Inferior parietal cortex (tissue), 1 donor: ENCODE data around the gene DIAPH2.

Source experiments
- DNase-seq: peaks from one replicate; pipeline ENCODE4 v3.0.0-alpha.2; 2016; ENCODE audit errors: extremely low spot score

DIAPH2 gene

GRCh38 chrX:97168646-97169045, 484.0 kb downstream of the DIAPH2 start:
- DNase-seq, result no peak

GRCh38 chrX:97175147-97175546, 490.5 kb downstream of the DIAPH2 start:
- no peak for DNase-seq

- no peak for DNase-seq
These were observed 505.0 kb downstream of the DIAPH2 start for GRCh38 chrX:97189668-97190067.

- DNase-seq, result no peak
These were observed 514.9 kb downstream of the DIAPH2 start for GRCh38 chrX:97199501-97199900.

- no peak for DNase-seq
These were observed 515.8 kb downstream of the DIAPH2 start for GRCh38 chrX:97200454-97200853.

- no peak for DNase-seq
These were observed 525.9 kb downstream of the DIAPH2 start for GRCh38 chrX:97210501-97210900.

- DNase-seq, result no peak
These were observed 526.4 kb downstream of the DIAPH2 start for GRCh38 chrX:97211070-97211469.

- DNase-seq, result no peak
These were observed 530.5 kb downstream of the DIAPH2 start for GRCh38 chrX:97215186-97215585.

- DNase-seq, result no peak
These were observed 539.5 kb downstream of the DIAPH2 start for GRCh38 chrX:97224148-97224547.

- no peak for DNase-seq
These were observed 544.7 kb downstream of the DIAPH2 start for GRCh38 chrX:97229318-97229717.

GRCh38 chrX:97230948-97231347, 546.3 kb downstream of the DIAPH2 start:
- no peak for DNase-seq

- no peak for DNase-seq
These were observed 549.9 kb downstream of the DIAPH2 start for GRCh38 chrX:97234471-97235081.

- DNase-seq, result no peak
These were observed 554.0 kb downstream of the DIAPH2 start for GRCh38 chrX:97238632-97239031.

- DNase-seq, result no peak
These were observed 567.5 kb downstream of the DIAPH2 start for GRCh38 chrX:97252111-97252510.

GRCh38 chrX:97260679-97261078, 576.0 kb downstream of the DIAPH2 start:
- no peak for DNase-seq

- DNase-seq, result no peak
These were observed 581.9 kb downstream of the DIAPH2 start for GRCh38 chrX:97266406-97267121.

- DNase-seq, result no peak
These were observed 582.9 kb downstream of the DIAPH2 start for GRCh38 chrX:97267396-97268181.

- no peak for DNase-seq
These were observed 583.6 kb downstream of the DIAPH2 start for GRCh38 chrX:97268182-97268680.

- DNase-seq, result no peak
These were observed 599.9 kb downstream of the DIAPH2 start for GRCh38 chrX:97284531-97284930.

GRCh38 chrX:97290199-97290598, 605.6 kb downstream of the DIAPH2 start:
- DNase-seq, result no peak

- no peak for DNase-seq
These were observed 609.4 kb downstream of the DIAPH2 start for GRCh38 chrX:97294041-97294440.

- DNase-seq, result no peak
These were observed 611.3 kb downstream of the DIAPH2 start for GRCh38 chrX:97295954-97296353.
